Activated CD8-positive, alpha-beta memory T cell treated with anti-CD3 and anti-CD28 coated beads, Interleukin-2, amount 50 U/mL, for 1 hour (primary cell): ENCODE results near the gene TMEM108.

Experiments
- DNase-seq: peaks from one replicate; pipeline ENCODE4 v3.0.0-alpha.2; 2020; ENCODE audit errors: extremely low read depth

Gene TMEM108

DNA sequence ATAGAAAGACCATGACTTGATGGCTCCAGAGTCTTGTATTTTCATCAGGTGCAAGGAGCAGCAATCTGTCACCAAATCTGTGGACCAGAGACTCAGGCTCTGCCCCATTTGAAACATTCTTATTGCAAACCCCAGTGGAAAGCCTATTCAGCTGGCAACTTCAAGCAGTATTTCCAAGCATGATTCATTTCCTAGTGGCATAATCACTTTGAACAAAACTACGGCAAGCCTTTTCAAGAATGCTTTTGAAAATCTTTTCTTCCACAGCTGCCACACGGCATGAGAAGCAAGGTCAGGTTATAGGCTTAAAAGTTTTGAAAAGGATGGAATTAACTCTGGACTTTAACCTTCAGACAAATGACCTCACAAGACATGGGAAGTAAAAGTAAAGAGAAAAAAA lies 239.6 kb downstream of the TMEM108 start:
- no peak for DNase-seq

GRCh38 chr3:133278260-133279043 lies 240.3 kb downstream of the TMEM108 start:
- DNase-seq = no peak

DNA sequence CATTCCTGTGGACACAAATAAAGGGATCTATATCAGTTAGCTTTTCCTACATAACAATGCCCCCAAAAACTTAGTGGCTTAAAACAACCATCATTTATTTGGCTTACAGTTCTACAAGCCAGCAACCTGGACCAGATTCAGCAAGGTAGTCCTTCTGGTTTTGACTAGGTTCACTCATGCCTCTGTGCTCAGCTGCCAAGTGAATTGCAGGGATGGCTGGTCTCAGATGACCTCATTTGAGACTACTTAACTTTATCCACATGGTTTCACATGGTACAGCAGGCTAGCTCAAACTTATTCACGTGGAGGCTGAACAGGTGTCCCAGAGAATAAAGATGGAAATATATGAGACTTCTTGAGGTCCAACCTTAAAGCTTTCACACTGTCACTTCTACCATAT lies 242.4 kb downstream of the TMEM108 start:
- DNase-seq = no peak

- no peak for DNase-seq
Observed at GRCh38 chr3:133282236-133282635, 244.0 kb downstream of the TMEM108 start.

DNA sequence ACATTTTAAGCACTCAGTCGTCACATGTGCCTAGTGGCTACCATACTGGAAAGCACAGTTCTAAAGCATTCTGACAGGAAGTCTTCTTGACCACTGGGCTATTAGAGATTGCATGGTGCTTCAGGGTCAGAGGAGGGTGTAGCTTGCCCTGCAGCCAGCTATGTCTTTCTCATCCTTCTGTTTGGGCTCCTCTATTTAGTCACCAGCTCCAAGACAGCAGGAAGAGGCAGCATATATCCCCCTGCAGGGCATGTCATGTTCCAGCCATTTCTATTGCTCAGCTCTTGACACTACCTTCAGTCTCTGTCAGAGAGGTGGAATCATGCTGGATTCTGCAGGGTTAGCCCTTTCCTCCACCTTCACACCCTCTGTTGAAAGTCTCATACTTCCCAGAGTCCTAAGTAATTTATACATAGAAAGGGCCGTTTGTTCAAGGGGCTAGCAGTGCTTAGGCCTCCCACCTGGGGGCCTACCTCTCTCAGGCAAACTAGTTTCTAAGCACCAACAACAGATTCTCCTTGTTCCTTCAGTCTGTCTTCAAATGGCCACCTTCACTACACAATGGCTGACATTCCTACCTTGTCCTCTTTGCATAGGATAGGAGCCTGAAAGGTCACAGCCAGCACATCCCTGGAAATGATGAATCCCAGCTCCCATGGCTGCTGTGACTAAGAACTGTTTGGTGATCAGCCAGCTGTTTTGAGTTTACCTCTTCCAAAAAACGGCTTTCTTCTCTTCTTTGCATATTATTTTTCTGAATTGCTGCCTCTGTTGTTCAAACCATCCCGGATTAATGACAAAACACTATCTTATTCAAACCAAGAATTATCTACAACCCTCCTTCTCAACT lies 246.0 kb downstream of the TMEM108 start:
- no peak for DNase-seq

DNA sequence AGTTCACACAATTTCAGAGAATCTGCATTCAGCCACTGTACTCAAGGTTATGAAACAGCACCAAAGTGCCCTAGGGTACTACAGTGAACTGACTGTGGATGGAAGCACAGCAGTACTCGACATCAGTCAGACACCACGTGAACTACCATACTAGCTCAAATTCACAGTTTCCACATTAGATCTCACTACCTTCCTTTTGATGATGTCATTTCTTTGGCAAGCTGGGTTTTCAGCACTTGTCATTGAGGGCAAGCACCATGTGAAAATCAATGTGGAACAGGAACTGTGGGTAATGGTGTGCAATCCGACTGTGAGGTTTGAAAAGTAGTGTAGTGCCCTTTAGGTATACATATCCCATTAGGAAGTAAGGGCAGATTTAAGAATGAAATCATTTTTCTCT lies 251.1 kb downstream of the TMEM108 start:
- no peak for DNase-seq

DNA sequence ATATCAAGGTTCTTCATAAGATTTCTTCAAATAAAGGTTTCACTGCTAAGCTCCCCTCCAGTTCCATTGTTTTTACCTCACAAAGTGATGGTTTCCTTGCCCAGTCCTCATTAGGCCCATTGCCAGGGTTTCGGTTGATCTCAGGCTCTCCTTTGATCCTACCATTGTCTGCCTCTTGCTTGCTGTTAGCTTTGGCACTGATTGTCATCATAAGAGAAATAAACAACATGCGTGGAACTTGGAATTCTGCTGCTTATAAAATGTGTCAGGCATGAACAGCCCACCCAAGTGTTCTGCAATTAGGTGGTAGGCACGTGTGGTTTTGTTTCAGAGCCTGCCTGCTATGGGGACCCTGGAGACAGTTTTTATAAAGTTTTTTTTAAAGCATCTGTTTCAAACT lies 254.1 kb downstream of the TMEM108 start:
- DNase-seq = no peak

DNA sequence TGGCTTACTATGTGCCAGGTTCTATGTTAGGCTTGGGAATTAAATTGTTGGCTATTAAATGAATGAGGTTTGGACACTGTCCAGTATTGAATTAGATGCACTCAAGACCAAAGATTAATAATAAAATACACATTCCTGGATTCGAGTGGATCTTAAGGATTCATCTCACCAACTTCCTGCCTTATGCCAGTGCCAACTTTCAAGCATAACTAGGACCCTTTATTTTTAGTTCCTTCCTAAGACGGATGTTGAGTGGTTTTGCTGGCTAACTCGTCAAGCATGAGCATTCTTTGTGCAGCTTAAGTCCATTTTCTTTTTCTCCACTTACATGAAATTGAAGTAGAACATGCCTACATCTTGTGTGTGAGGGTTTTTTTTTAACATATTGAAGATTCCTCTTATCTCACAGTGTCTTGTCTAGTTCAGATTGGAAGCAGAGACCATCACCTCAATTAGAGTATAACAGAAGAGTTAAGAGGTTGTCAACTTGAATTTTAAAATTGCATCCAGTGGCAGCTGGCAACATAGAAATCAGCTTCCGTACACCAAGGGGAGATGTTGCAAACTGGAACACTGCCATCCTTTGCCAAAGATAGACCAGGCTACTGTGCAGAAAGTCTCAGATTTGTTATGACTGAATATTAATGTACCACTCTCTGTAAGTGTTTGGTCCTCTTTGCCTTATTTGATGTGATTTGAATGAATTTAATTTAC lies 255.4 kb downstream of the TMEM108 start:
- DNase-seq = no peak

DNA sequence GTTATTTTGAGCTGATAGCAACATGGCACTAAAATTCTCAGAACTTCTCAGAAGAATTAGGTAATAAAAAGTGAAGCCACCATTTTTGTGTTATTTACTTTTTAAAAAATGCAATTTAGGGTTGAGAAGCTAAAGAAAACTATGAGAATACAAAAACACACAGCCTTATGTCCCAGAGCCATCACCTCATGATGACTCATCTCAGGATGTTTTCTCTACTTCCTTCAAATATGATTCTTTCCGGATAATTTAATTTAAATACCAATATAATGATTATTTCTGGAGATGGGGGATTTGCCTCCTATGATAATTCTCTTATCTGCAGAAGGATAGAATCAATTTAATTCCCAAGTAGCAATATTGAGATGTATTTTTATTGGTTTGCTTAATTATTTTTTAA lies 256.1 kb downstream of the TMEM108 start:
- no peak for DNase-seq

DNA sequence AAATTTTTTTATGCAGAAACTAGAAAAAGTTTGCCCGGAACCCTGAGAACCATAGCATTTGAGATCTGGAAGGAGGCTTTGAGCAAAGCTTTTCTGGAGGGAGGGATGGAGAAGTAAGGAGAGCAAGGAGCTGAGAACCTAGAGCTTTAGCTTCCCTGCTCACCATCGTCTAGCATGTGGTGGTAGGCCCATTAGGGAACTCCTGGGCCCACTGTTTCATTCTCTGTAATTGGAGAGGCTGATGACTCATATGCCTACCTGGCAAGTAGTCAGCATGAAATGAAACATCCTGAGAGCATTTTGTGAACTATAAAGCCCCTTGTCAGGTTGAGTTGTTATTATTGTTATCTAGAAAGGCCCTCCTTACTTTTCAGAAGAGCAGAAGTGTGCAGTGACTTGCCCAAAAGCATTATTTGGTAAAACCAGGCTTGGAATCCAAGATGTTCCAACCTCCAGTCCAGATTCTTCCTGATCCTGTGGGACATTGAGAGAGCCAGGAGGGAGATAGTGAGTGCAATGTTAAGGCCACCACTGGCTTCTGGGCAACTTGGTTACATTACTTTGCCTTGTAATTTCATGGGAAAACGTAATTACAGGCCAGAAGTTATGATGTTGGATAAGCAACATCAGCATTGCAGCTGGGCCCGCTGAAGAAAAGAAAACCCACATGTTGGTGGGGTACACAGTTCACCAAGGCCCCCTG lies 257.2 kb downstream of the TMEM108 start:
- no peak for DNase-seq

GRCh38 chr3:133295944-133296917 lies 258.0 kb downstream of the TMEM108 start:
- DNase-seq = no peak

DNA sequence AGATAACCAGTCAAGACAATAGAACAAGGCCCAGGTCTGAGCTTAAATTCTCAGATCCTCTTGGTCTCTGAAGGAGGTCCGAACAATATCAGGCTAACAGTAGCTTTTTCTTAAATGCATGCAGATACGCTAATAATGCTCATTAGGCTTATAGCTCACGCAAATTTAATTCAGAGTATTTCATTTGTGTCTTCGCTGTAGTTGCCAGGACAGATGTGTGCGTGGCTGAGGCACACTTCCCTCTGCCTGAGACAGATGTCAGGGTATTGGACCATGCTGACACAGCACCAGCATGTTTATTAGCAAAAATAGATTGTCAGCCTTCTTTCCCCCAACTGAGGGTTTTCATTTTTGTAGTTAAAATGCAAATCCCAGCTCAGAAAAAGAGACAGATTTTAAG lies 258.8 kb downstream of the TMEM108 start:
- DNase-seq = no peak

- DNase-seq = no peak
Observed at GRCh38 chr3:133300102-133300501, 261.9 kb downstream of the TMEM108 start.

GRCh38 chr3:133301194-133301593 lies 263.0 kb downstream of the TMEM108 start:
- no peak for DNase-seq

GRCh38 chr3:133301731-133302130 lies 263.5 kb downstream of the TMEM108 start:
- no peak for DNase-seq

GRCh38 chr3:133303430-133303829 lies 265.2 kb downstream of the TMEM108 start:
- DNase-seq = no peak

DNA sequence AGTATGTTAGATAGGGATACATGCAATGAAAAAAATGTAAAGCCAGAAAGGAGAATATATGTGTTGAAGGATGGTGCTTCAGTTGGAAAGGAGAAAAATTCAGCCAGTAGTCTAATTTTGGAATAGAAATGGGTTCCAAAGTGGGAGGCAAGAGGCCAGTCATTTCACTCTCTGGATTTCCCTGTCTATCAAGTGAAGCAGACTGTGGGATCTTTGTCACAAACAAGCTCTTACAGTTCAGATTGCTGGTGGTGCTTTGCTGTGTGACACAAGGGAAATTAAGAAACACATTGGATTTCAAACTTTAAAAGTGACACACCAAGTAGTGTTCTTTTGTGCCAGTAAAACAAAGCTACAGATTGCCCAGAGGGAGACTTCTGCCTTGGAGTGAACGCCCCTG lies 279.7 kb downstream of the TMEM108 start:
- DNase-seq = no peak

- no peak for DNase-seq
Observed at GRCh38 chr3:133328373-133328772, 290.2 kb downstream of the TMEM108 start.

DNA sequence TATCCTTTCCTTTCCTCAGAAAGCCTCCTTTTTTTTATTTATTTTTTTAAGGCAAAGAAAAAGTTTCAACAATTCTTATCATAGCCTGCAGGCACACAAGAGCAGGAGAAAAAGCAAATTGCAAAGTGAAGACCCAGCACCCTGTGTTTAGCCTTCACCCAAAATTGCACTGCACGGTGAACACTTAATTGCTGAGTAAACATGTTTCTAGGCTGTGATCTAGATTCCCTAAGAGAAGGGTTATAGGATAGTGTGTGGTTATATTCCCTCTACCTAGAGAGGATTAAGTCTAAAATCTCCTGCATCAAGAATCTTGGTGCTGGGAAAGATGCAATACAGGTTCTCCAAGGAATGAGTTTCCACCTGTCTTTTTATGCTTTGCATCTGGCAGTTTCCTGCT lies 291.4 kb downstream of the TMEM108 start:
- DNase-seq = no peak

GRCh38 chr3:133330065-133330464 lies 291.9 kb downstream of the TMEM108 start:
- no peak for DNase-seq

DNA sequence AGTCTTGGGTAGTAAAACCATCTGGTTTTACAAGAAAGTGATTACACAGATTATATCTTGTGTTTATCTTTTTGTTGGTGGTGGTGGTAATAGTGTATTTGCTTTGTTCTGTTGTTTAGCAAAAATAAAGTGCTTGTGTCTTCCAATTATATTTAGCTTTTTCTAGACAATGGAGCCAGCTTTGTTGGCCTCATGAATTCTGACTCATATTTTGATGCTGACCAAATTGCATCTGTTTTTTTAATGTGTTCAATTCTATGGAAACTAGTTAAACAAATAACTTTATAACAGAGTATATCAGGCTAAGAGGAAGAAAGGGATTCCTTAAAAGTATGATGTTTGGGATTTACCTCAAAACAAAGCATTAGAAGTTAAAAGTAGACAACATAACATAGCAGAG lies 292.3 kb downstream of the TMEM108 start:
- DNase-seq = no peak
